GM12874 (cell line): Measurements from ENCODE around the gene ZMIZ1.

ENCODE experiments used
- TF ChIP-seq, protein P1 (sequence below): IDR thresholded peaks from 2 replicates; pipeline ENCODE4 v1.5.1; 2011; ENCODE audit warnings: low read depth, mild to moderate bottlenecking, control low read depth, low read length, moderate library complexity; ENCODE audit not compliant: insufficient read depth

Gene ZMIZ1

DNA sequence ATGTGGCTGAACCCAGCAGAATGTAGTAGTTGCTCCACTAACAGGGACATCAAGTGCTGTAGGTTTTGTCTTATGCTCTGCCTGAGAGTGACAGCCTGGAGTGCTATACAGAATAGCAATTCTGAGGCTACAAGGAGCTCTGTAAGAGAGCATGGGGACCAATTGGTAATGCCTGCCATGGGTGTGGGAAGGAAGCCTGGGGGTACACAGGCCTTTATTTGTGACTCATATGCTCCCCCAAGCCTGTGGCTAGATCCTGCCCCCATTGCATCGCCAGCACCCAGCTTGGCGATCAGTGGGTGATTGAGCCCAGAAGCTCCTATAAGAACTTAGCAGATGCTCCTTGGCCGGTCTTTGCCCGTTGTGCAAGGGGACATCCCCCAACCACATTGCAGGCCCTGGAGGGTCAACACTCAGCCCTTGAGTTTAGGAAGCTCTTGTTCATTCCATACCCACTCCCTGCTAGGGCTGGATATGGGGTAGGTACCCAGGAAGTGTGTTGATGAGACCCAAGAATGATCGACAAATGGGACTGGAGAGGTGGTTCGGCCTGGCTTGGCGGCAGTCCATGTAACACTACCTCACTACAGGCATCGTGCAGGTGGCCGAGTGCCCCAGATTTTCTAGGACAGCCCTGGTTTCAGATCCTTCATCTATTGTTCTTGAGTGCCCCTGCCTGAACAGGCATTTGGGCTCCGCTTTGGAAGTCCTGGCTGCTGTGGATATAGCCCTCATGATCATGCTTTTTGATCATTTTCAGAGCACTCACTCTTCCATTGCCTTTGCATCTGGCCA is 37.7 kb downstream of the ZMIZ1 start:
- TF ChIP-seq, protein P1, sequence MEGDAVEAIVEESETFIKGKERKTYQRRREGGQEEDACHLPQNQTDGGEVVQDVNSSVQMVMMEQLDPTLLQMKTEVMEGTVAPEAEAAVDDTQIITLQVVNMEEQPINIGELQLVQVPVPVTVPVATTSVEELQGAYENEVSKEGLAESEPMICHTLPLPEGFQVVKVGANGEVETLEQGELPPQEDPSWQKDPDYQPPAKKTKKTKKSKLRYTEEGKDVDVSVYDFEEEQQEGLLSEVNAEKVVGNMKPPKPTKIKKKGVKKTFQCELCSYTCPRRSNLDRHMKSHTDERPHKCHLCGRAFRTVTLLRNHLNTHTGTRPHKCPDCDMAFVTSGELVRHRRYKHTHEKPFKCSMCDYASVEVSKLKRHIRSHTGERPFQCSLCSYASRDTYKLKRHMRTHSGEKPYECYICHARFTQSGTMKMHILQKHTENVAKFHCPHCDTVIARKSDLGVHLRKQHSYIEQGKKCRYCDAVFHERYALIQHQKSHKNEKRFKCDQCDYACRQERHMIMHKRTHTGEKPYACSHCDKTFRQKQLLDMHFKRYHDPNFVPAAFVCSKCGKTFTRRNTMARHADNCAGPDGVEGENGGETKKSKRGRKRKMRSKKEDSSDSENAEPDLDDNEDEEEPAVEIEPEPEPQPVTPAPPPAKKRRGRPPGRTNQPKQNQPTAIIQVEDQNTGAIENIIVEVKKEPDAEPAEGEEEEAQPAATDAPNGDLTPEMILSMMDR: no peak

DNA sequence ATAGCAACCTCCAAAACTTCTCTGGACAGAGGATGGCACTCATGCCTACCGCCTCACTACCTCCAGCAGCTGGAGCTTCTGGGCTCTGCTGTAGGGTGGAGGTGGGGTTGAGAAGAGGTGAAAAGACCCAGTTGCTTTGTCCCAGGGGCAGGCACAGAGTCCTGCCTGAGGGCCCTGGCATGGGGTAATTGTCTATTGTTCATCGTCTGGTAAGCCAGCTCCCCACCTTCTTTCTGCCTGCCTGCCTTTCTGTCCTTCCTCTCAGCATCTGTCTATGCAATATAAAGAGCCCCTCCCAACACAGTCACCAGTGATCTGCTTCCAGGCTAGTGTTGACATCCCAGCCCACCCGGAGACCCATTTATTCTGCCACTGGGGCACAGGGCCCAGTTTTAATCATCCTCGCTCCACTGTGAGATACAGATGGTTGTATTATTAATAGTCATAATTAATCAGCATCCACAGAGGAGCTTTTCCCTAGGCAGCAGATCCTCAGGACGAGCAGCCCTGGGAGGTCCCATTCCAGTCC is 39.0 kb downstream of the ZMIZ1 start:
- TF ChIP-seq, protein P1: no peak

GRCh38 chr10:79108728-79109127 is 40.0 kb downstream of the ZMIZ1 start:
- TF ChIP-seq, protein P1: no peak

- TF ChIP-seq, protein P1: no peak
These were observed 42.7 kb downstream of the ZMIZ1 start for GRCh38 chr10:79111427-79111826.

- TF ChIP-seq, protein P1: no peak
These were observed 43.3 kb downstream of the ZMIZ1 start for GRCh38 chr10:79111846-79112614.

DNA sequence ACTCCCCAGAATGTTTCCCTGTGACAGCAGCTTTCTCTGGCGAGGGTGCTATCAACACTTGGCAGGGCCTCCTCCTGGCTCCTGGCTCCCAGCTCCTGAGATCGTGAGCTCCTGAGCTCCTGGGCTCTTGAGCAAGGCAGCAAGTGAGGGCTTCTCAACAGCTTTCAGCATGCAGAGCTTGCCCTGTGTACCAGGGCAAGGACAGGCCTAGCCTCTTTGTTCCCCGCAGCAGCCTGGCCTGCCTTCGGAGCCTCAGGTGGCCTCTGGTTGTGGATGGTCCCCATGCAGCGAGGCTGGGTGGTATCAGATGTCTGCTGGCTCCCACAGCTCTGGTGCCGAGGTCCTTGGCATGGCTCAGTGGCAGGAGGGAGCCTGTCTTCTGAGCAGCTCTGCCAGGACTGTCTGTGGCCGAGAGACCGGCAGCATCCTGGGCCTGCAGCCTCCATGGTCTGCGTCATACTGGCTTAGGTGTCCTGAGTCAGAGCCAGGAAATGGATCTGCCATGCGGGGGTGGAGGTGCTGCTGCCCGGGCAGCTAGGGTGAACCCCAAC is 44.2 kb downstream of the ZMIZ1 start:
- TF ChIP-seq, protein P1: no peak

- TF ChIP-seq, protein P1: no peak
These were observed 45.1 kb downstream of the ZMIZ1 start for GRCh38 chr10:79113827-79114226.
